T47D (cell line): ENCODE results near the gene TMA7B.

ENCODE experiments used
- DNase-seq, 2 experiments: peaks; one replicate each; pipeline versions ENCODE4 v3.0.0 to v3.0.0-alpha.2; 2011 to 2012; ENCODE audit warnings: low read depth in 1 of 2, low spot score in 1 of 2
- JUND ChIP-seq: IDR thresholded peaks from 2 replicates; pipeline ENCODE4 v1.6.1; 2012; ENCODE audit warnings: low read depth
- in situ Hi-C: cut with HindIII; loops from 2 replicates; pipeline ENCODE4 v1.10.0; 2016; ENCODE audit warnings: low sequenced_read_pairs, low pct_unique_long_range_greater_than_20kb

TMA7B gene

DNA sequence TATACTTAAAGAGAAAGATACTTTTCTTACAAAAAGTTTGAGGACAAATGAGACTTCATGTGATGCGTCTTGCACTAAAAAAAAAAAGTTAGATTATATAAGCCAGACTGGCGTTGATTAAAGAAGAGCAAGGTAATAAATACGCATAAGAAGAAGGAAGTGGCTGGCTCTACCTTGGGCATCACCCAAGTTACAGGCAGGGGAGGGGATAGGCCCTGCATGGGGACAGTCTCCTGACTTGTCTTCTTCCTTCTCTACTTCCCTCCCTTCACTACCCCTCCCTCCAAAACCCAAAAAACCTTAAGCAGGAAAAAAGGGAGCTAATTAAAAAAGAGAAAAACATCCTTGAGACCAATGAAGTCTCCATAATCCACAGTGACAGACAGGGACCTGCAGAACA is 22.3 kb upstream of the TMA7B start:
- in situ Hi-C loops = no loop called here
- DNase-seq = no peak
- TF ChIP-seq JUND = no peak

DNA sequence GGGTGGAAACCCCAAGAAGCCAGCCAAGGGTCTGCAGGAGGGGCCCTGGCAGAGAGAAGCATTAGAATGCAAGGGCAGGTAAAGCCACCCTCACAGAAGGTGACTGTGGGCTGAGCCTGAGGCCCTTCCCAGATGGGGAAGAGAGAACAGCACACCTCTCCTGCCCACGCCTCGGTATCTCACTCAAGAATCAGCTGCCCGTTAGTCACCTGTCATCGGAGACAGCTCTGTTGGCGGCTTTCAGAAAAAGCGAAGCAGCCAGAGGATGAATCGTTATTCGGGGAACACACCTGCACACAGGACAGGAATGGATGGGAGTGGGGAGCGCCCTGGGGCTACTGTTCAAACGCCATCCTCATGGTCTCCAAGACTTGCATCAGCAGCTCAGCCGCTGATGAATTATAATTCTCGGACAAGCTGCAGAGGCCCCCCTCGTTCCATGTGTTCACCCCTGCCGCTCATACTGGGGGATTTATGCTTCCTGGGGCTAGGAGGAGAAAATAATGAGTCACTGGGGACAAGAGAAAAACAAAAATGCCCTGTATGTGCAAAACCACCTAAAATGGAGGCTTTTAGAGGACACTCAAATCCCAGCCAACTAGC is 21.6 kb upstream of the TMA7B start:
- in situ Hi-C loops = no loop called here
- TF ChIP-seq JUND = no peak
- no peak for DNase-seq

DNA sequence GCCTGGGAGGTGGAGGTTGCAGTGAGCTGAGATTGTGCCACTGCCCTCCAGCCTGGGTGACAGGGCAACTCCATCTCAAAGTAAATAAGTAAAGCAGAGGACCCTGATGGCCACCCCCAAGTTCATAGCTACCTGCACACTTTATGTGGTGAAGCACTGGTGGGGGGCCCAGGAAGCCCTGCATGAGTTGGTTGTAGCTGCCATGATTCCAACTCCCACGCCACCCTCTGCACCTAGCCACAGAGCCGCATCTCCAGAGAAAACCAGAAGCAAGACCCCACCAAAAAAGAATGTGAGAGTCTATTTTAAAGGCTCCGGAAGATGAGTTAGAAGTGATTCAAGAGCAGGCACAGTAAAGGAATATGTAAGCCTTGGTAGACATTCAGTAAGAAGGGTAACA is 20.4 kb upstream of the TMA7B start:
- no peak for TF ChIP-seq JUND
- in situ Hi-C loops = no loop called here
- no peak for DNase-seq

DNA sequence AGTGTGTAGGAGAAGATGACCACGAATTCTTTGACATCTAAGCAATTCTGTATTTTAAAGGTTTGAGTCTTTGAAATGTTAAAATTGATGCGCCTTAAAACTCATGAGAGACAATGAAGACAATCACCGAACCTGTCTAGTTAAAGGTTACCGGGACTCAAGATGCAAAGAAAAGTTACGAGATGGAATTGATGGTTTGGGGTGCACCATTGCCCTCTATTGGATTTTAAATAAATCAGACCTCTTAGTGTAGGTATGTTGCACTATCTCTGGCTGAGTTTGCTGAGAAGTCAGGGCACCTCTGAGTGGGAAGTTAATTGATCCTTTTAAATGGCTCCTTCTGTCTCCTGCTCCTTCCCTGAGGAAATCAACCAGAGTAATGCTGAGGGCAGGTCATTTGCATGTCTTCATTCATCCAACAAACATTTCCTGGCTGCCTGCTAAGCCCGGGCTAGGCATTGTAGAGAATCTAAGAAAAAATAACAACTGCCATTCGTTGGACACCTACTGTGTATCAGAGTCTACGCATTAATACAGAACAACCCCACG is 19.4 kb upstream of the TMA7B start:
- TF ChIP-seq JUND = no peak
- DNase-seq = peak in 1 of 2 experiments; percentile 13
- in situ Hi-C loops = no loop called here

DNA sequence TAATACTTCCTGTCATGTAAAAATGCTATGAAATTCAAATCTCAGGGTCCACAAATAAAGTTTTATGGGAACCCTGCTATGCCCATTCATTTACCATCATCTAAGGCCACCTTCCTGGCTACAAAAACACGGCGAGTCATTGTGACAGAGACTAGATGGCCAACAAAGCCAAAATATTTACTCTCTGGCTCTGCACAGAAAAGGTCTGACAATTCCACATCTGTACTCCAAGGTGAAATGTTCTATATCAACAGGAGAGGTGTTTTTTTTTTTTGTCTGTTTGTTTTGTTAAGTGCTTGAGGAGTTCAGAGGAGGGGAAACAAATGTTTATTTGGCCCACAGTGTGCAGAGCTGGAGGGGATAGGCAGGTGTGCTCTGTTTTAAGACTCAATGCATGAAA is 18.6 kb upstream of the TMA7B start:
- in situ Hi-C loops = no loop called here
- TF ChIP-seq JUND = no peak

DNA sequence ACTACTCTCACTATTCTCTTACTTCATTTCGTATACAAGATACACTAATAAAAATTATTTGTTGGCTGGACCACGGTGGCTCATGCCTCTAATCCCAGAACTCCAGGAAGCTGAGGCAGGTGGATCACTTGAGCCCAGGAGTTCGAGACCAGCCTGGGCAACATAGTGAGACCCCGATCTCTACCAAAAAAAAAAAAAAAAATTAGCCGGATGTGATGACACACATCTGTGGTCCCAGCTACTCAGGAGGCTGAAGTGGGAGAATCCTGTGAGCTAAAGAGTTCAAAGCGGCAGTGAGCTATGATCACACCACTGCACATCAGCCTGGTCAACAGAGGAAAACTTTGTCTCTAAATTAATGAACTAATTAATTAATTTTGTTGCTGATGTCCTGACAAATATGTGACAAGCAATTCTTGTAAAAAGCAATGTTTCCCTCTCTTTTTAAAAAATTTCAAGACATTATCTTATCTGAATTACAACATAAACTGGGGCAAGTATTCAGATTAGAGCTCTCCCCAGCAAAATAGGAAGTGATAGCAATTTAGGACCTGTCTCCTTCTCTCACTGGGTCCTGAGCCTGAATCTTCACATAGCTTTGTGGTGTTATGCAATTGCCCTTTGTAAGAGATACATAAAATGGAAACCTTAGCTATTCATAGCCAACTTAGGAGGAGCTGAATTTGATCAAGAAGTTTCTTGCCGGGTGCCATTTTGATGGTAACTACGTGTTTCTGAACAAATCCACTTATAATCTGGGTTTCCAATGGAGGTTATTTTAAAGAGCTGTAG is 17.6 kb upstream of the TMA7B start:
- in situ Hi-C loops = no loop called here
- no peak for DNase-seq
- TF ChIP-seq JUND = no peak

More for the DNA sequence above, 18.6 kb upstream of the TMA7B start:
- DNase-seq = no peak

DNA sequence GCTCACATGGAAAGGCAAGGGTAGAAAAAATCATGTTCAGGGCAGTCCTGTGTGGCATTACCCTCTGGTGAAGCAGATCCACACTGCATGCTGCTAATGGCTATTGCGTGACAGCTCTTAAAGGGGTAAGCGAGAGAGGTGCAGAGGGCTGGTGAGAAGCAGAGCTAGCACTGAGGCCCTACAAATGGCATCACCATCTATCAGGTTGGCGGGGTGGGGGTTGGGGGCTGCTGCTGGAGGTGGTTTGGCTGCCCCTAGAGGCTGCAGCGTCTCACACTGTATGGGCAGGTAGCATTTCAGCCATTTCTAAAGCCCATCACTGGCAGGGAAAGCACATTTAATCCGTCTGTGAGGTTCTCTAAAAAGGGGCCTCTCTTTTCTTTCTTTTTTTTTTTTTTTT is 16.9 kb upstream of the TMA7B start:
- in situ Hi-C loops = no loop called here
- TF ChIP-seq JUND = no peak
- DNase-seq = no peak

DNA sequence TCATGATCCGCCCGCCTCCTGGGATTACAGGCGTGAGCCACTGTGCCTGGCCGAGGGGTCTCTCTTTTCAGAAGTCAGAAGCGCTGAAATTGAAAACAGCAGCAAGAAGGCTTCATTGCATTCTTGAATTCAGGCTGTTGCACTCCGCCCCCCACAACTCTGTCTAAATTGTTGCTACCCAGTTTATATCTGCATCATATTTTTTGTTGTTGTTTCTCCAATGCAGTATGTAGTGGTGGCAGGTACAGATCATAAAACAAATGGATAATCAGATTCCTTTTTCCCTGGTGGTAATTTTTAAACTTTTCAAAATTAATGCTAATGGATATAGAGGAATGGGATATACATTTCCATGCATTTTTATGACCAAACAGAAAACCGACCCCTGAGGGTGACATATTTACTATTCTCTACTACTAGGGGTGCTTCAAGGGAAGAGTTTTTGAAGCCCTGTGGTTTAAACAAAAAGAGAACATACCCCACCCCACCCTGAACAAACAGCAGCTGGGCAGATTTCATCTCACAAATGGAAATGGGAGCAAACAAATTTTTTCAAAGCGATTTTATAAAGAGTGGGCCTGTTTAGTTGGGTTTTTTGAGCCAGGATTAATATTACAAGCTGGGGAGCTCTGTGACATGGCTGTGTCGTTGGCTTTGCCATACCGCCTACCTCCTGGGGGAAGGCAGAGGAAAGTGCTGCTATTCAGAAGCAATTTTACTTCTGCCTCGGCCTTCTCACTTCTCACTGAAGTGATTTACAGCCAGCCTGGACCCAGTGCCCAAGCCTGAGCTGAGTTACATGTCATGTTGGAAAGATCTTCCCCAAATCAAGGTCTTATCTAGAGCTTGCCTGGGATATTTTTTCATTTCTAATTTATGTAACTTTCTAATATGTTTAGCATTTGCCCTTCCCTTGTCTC is 16.0 kb upstream of the TMA7B start:
- in situ Hi-C loops = no loop called here
- no peak for TF ChIP-seq JUND
- no peak for DNase-seq

DNA sequence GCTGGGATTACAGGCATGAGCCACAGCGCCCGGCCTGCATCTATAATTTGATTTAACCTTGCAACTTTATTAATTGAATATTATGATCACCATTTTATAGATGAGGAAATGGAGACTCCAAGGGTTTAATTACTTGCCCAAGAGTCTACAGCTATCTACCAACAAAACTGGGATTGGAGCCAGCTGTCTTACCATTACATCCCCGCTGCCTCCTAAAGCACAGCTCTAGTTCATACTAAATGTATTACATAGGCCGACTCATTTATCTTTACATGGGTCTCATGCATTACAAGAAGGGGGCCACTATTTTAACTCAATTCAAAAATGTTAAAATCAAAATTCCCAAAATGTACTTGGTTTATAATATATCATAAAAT is 14.1 kb upstream of the TMA7B start:
- in situ Hi-C loops = no loop called here
- DNase-seq = no peak
- TF ChIP-seq JUND = no peak

DNA sequence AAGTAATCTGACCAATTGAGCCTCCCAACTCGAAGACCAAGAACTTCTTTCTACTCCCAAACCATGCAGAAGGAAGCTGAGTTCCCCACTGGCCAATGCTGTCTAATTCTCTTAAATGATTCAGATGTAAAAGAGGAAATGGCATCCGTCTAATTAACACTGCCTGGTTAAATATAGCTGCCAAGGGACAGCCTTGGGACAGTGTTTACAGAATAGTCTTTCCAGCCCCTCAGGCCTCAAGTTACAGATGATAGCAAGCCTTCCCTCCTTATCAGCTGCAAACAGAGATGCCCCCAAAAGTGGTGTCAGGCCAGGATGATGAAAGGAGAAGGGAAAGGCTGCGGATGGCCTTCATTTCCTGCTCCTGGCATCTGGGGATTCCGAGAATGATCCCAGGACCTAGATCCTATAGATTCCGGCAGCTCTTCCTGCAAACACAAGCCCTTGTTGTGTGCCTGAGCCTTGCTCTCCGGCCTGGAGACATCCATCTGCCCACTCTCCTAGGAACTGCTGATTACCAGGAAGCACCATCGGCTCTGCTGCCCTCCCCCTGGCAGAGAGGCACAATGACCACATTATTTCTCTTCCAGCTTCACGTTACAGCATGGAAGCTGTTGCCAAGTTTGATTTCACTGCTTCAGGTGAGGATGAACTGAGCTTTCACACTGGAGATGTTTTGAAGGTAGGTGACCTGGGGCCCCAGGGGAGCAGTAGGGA is 13.5 kb upstream of the TMA7B start:
- DNase-seq = no peak
- in situ Hi-C loops = no loop called here
- TF ChIP-seq JUND = no peak

DNA sequence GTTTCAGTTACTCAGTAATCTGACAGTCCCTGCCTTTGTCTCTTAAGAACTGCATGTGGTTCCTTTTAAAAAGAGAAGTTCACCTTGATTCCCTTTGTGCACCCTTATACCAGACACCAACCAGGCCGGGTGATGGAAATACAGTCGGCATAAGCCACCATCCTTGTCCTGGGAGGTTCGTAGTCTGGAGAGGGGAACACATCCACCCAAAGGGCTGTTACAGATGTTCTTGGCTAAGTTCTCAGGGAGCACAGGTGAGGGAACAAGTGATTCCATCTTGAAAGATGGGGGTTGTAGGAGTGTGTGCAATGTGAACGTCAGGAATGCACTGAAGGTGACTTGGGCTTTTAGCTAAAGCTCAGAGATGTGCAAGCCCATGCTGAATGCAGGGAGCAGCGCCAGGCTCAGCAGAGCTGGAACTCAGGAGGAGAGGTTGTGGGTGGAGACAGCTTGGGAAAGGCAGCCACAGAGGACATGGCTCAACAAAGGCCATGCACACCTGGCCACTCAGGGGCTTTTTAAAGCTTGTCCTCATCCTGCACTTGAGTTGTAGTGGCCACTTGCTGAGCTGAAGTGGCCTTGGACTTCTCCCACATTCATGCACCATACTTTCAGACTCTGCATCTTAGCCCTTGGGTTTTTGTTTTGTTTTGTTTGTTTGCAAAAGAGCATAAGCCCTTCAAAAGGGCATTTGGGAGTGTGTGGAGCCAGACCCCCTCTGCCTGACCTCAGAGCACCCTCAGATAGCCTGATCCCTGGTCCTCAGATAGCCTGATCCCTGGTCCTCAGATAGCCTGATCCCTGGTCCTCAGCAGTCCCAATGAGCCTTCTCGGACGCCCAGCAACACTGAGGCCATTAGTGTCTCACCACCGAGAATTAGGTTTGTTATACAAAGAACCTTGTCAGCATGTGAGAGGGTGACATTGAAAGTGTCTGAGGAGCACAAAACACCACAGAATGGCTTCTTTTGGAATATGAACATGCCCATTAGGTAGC is 12.7 kb upstream of the TMA7B start:
- TF ChIP-seq JUND = no peak
- DNase-seq = no peak
- in situ Hi-C loops = no loop called here
